ENCODE measurements around the gene C14orf119.

Gene C14orf119

GRCh38 chr14:23128969-23129758, 33.9 kb downstream of the C14orf119 start:
- DNase-seq, result no peak

- DNase-seq, result no peak
Measured at GRCh38 chr14:23129759-23130316, 34.5 kb downstream of the C14orf119 start.

GRCh38 chr14:23130871-23131270, 35.6 kb downstream of the C14orf119 start:
- DNase-seq, result no peak

- no peak for DNase-seq
Measured at GRCh38 chr14:23131482-23131881, 36.2 kb downstream of the C14orf119 start.

GRCh38 chr14:23132970-23133369, 37.7 kb downstream of the C14orf119 start:
- no peak for DNase-seq

GRCh38 chr14:23136566-23137133, 41.3 kb downstream of the C14orf119 start:
- no peak for DNase-seq

- DNase-seq, result no peak
Measured at GRCh38 chr14:23137192-23137812, 42.0 kb downstream of the C14orf119 start.

GRCh38 chr14:23137813-23138535, 42.7 kb downstream of the C14orf119 start:
- no peak for DNase-seq

- no peak for DNase-seq
Measured at GRCh38 chr14:23139874-23140273, 44.6 kb downstream of the C14orf119 start.

- no peak for DNase-seq
Measured at GRCh38 chr14:23140371-23140770, 45.1 kb downstream of the C14orf119 start.

GRCh38 chr14:23141706-23142444, 46.6 kb downstream of the C14orf119 start:
- DNase-seq, result no peak

GRCh38 chr14:23142826-23143225, 47.5 kb downstream of the C14orf119 start:
- DNase-seq, result no peak

GRCh38 chr14:23143911-23144310, 48.6 kb downstream of the C14orf119 start:
- no peak for DNase-seq

GRCh38 chr14:23145794-23146350, 50.6 kb downstream of the C14orf119 start:
- DNase-seq, result no peak

- DNase-seq, result no peak
Measured at GRCh38 chr14:23146351-23146910, 51.1 kb downstream of the C14orf119 start.

- DNase-seq, result no peak
Measured at GRCh38 chr14:23146980-23147379, 51.7 kb downstream of the C14orf119 start.

GRCh38 chr14:23147676-23148075, 52.4 kb downstream of the C14orf119 start:
- DNase-seq, result no peak

- no peak for DNase-seq
Measured at GRCh38 chr14:23148591-23149249, 53.4 kb downstream of the C14orf119 start.

GRCh38 chr14:23149745-23150144, 54.4 kb downstream of the C14orf119 start:
- DNase-seq, result no peak

All from NCI-H524 (cell line).